HT-29 (cell line): ENCODE measurements around the gene RSPH1. TPM values are rescaled to one million over a fixed set of nuclear protein-coding genes. Genes with fewer than 3 reads are reported as not detected.
A peak's percentile ranks its signal among the peaks of the same experiment; 100 is the strongest.

Experiments
- DNase-seq: peaks from one replicate; pipeline ENCODE4 v3.0.0-alpha.2; 2015; ENCODE audit warnings: low spot score
- total RNA-seq: library from RNA; depleted of rRNA; stranded (reverse); fragments of >200 nt; shearing (Covaris generic); gene quantifications from 2 replicates; pipeline ENCODE4 v1.2.3, GENCODE V29; 2014

The RSPH1 gene
- total RNA-seq, 1 experiment from 2014 or later, result 2.7 TPM

GRCh38 chr21:42532466-42533181 is 36.6 kb upstream of the RSPH1 start:
- peak; percentile 29 for DNase-seq

- DNase-seq, result no peak
These were observed 35.7 kb upstream of the RSPH1 start for GRCh38 chr21:42531771-42532170.

GRCh38 chr21:42530167-42530518 is 34.1 kb upstream of the RSPH1 start:
- no peak for DNase-seq

GRCh38 chr21:42527489-42528158 is 31.6 kb upstream of the RSPH1 start:
- DNase-seq, result no peak

DNA sequence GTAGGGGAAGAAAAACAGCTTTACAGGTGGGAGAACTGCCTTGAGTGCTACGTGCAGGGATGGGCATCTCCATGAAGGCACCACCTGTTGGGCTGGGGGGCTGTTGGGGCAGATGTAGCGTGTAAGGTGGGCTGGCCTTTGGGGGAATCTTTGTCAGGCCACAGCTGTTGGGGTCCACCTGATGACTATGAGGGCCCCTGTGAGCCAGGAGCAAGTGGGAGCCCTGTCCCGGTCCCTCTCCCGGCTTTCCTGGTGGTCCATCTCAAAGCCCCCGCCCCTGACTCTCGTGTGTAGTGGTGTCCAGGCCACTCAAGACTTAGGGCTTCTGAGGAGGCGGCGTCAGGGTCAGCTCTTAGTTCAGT is 31.1 kb upstream of the RSPH1 start:
- DNase-seq, result no peak

GRCh38 chr21:42526379-42526727 is 30.3 kb upstream of the RSPH1 start:
- DNase-seq, result peak; percentile 80

GRCh38 chr21:42525676-42526378 is 29.8 kb upstream of the RSPH1 start:
- peak; percentile 40 for DNase-seq

DNA sequence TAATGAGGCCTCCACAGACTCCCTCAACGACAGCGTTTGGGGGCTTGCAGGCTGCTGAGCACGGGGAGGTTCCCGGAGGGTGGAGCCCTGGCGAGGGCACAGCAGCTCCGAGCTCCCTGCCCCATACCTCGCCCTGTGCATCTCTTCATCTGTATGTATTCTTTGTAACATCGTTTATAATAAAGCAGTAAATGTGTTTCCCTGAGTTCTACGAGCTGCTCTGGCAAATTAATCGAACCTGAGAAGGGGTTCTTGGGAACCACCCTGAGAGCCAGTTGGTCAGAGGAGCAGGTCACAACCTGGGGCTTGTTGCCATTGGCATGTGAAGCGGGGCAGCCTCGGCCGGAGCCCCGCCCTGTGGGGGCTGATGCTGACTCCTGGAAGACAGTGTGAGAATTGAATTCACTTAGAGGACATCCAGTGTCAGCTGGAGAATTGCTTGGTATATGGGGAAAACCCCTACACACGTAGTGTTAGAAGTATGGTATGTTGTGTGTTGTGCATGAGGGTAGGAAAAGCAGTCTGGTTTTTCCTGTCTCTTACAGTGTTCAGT is 29.1 kb upstream of the RSPH1 start:
- DNase-seq, result peak; percentile 52

DNA sequence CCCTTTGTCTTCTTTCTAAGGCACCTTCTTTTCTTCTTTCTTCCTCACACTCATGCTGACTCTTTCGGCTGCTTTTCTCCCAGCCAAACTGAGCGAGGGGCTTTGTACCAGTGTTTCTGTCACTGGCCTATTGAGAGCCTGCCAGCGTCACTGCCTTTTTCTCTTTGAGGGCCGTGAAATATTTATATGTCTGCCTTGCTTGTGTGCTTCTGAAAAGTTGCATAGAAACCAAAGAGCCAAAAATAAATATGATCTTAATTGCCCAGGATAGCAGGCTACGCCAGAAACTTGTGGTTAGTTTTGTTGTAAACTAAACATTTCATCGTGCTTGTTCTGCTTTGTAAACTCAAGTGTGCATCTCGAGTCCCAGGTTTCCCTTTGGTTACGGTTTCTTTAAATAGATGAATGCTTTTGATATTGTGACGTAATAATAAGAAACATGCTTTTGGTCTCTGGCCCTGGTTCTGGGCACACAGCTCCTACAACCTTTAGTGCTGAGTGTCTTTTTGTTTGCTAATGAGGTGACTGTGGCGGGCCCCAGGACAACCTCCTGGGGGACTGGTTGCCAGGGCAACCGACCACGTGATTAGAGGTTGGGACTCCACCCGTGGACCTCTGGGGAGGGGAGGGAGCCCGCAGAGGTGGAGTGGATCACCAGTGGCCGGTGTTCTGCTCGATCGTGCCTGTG is 28.5 kb upstream of the RSPH1 start:
- DNase-seq, result peak; percentile 81

DNA sequence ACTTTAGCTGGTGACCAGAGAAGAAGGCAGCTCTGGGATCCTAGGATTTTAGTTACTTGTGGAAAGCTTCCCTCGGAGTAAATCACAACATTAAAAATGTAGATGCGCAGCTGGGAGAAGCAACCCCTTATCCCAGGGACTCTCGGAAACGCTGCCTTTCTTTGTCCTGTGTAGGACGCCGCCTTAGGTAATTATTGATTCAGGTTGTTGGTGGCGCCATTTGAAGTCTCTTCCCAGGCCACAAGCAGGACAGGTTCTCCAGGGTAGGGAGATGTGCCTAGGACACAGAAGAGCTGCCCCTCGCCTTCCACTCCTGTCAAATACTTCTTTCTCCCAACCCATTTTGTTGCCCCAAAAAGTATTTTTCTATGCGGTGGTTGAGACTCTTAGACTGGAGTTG is 27.9 kb upstream of the RSPH1 start:
- peak; percentile 79 for DNase-seq

DNA sequence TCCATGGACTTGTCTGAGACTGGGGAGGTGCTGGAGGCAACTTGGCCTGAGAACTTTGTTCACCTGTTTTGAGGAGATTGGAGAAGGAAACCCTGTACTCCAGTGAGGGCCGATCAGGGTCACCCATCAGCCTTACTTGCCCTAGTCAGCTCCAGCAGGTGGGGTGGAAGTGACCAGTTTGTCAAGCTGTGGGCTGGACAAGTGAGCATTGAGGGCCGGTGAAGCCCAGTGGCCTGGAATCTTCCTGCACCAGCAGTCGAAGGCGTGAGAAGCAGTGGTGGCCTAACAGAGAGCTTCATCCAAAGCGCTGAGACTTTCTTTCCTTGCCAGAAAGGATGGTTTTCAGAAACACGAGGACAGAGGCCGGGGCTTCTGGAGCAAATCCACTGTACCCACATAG is 27.2 kb upstream of the RSPH1 start:
- peak; percentile 37 for DNase-seq

GRCh38 chr21:42522771-42523170 is 26.7 kb upstream of the RSPH1 start:
- no peak for DNase-seq

GRCh38 chr21:42522271-42522670 is 26.2 kb upstream of the RSPH1 start:
- no peak for DNase-seq

- no peak for DNase-seq
These were observed 25.8 kb upstream of the RSPH1 start for GRCh38 chr21:42521805-42522204.

GRCh38 chr21:42521384-42521783 is 25.4 kb upstream of the RSPH1 start:
- DNase-seq, result no peak

- no peak for DNase-seq
These were observed 24.7 kb upstream of the RSPH1 start for GRCh38 chr21:42520628-42521253.

DNA sequence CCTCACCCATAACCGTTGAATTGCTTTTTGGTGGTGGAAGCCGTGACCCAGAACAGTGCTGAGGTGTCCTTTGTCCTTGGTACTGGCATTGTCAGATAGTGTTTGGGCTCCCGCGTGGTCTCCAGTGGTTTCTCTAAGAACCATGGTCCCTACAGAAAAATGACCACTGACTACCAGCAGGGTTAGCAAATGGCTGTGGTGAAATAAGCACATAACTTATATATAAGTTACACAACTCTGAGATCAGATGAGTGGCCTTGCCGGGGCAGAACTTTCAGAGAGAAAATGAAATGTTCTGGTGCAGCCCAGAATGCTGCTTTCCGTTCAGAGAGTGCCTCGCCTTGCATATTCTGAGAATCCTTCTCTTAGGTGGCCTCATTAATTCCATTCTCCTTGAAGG is 22.6 kb upstream of the RSPH1 start:
- DNase-seq, result no peak

DNA sequence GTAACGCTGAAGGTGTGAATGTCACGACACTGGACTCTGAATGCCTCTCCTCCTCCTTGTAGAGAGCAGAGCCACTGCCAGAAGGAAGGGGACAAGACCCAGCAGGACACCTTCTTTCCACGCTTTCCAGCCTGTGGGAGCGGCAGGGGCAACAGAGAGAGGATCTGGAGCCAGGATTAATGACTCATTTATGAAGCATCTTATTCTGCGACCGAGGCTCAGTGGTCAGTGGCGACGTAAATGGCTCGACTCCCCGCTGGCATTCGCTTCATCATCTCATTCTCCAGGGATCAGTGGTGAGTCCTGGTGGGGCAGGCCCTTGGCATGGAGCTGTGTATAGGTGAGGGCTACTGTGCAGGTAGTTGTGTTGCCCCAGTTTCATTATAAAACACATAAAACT is 22.2 kb upstream of the RSPH1 start:
- peak; percentile 64 for DNase-seq

GRCh38 chr21:42515708-42516502 is 19.9 kb upstream of the RSPH1 start:
- DNase-seq, result peak; percentile 86

- DNase-seq, result no peak
These were observed 18.8 kb upstream of the RSPH1 start for GRCh38 chr21:42514883-42515228.
